Heart left ventricle (tissue), 13 donors: Measurements from ENCODE around the gene SBNO2.

ENCODE experiments used
- POLR2A ChIP-seq, 2 donors: fragments of 450-650 bp; IDR thresholded peaks; one replicate each; pipeline ENCODE4 v1.6.1; 2017; ENCODE audit warnings: antibody characterized with exemption in 2 of 2, mild to moderate bottlenecking in 2 of 2, moderate library complexity in 2 of 2
- TF ChIP-seq, protein P1 (sequence below), 12 donors: fragments of 200-600 bp; sonication (generic) in 4 of 12; IDR thresholded peaks; one replicate each; pipeline versions ENCODE4 v1.5.0 to v1.8.0; 2018 to 2022; ENCODE audit warnings: antibody characterized with exemption in 12 of 12, mild to moderate bottlenecking in 5 of 12
- donor health status: ischemic (EF 13 %, LVEDD 7.1; RV severe dilation, severe dysfunction).
- donor health status: DM: no; HTN: yes; CAD: no.
- donor health status: DM: no; HTN: no; CAD: no.
- donor health status: ischemic (EF 25% LVEDD 6.9; RV normal size, moderate dysfunction).
- donor health status: ischemic (EF 25% LVEDD 5.7; RV mildly dilated, moderate dysfunction).
- donor health status: ischemic (EF 35%, LVEDD 5.7; RV mildly dilated, moderate dysfunction).
- donor health status: nonischemic (EF 11% LVEDD 7.7; RV severe dilation, severe dysfunction).
- donor health status: DM: yes; HTN: yes; CAD: no.
- donor health status: PGD.
- donor health status: ischemic (EF 29% LVEDD 5.4; RV normal size, mild dysfunction).
- donor health status: nonischemic (EF 23%, LVEDD 6.1; RV moderate dilation, normal function).

DNA sequence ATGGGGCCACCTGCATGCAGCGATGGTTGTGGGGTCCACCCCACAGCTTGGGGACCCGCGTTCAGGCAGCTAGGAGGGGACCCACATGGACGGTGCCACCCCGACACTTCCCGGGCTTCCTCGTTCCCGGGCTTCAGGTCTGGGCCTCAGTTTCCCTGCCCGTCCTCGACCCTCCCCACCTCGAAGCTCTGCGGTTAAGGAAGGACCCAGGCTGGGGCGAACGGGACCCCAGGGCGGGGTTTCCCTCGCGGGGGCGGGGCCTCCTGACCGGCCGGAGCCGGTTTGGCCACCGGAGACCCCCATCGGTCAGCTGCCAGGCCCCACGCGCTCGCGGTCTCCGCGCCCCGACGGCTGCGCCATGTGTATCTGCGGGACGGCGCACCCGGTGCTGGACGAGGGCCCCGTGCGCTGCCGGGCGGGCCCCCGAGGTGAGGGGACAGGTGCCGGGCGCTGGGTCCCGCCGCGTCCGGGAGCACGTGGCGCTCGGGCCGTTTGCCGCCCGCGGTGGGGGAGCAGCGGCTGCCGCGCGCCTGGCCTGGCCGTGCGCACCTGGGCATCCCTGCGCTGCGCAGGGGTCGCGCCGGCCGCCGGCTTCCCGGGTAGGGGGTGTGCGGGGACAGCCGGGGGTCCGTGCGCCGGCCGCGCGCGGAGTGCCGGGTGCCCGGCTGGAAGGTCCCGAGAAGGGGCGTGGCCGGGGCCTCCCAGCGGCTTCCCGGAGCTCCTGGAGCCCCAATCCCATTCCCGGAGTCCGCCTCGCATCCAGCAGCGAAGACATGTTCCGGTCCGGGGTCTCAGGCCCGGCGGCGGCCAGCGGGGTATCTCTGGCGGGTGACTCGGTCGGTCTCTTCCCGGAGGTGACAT lies 102.9 kb downstream of the SBNO2 start:
- TF ChIP-seq, protein P1, sequence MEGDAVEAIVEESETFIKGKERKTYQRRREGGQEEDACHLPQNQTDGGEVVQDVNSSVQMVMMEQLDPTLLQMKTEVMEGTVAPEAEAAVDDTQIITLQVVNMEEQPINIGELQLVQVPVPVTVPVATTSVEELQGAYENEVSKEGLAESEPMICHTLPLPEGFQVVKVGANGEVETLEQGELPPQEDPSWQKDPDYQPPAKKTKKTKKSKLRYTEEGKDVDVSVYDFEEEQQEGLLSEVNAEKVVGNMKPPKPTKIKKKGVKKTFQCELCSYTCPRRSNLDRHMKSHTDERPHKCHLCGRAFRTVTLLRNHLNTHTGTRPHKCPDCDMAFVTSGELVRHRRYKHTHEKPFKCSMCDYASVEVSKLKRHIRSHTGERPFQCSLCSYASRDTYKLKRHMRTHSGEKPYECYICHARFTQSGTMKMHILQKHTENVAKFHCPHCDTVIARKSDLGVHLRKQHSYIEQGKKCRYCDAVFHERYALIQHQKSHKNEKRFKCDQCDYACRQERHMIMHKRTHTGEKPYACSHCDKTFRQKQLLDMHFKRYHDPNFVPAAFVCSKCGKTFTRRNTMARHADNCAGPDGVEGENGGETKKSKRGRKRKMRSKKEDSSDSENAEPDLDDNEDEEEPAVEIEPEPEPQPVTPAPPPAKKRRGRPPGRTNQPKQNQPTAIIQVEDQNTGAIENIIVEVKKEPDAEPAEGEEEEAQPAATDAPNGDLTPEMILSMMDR (IDR thresholded peaks at IDR 0.05) = no peak
- TF ChIP-seq POLR2A (IDR thresholded peaks at IDR 0.05) = no peak
